HTR-8/SVneo (cell line): ENCODE data around the gene TP53TG5.
A peak's percentile ranks its signal among the peaks of the same experiment; 100 is the strongest.
"Not testable (repeated sequence)": the region's sequence is repeated elsewhere in the genome, so short reads cannot be mapped to it uniquely, and the experiment has no call there.

Experiments
- DNase-seq: peaks from one replicate; pipeline ENCODE4 v3.0.0; 2011; ENCODE audit warnings: low spot score, mixed read lengths; ENCODE audit not compliant: insufficient read length
- FAIRE-seq: peaks from 2 replicates; lab custom pipeline; 2011; peaks lifted over from hg19 to GRCh38; lab: Jason Lieb, UNC

TP53TG5 gene

GRCh38 chr20:45350795-45351194 lies 27.3 kb downstream of the TP53TG5 start:
- FAIRE-seq, DNase-seq: not testable (repeated sequence)

- FAIRE-seq (no peak), DNase-seq (no peak)
Measured at GRCh38 chr20:45350217-45350616, 27.9 kb downstream of the TP53TG5 start.

GRCh38 chr20:45347936-45348778 lies 30.0 kb downstream of the TP53TG5 start, which contains the start of gene SDC4:
TSS of gene SDC4 (minus strand) at chr20:45348424. CDS start at chr20:45348384, 40 bp downstream.
- FAIRE-seq (peak; percentile 74), DNase-seq (peak; percentile 87)

GRCh38 chr20:45347297-45347935 lies 30.7 kb downstream of the TP53TG5 start:
- DNase-seq (no peak), FAIRE-seq (peak; percentile 49)

GRCh38 chr20:45346851-45347250 lies 31.3 kb downstream of the TP53TG5 start:
- FAIRE-seq (no peak), DNase-seq (no peak)

- DNase-seq (no peak), FAIRE-seq (no peak)
Measured at GRCh38 chr20:45346291-45346718, 31.8 kb downstream of the TP53TG5 start.

- FAIRE-seq, result no peak
- no peak for DNase-seq
Measured at GRCh38 chr20:45345104-45345936, 32.8 kb downstream of the TP53TG5 start.

- DNase-seq (peak; percentile 94), FAIRE-seq (peak; percentile 94)
Measured at GRCh38 chr20:45344168-45344860, 33.8 kb downstream of the TP53TG5 start.

GRCh38 chr20:45343532-45344167 lies 34.5 kb downstream of the TP53TG5 start:
- FAIRE-seq (peak; percentile 71), DNase-seq (no peak)

GRCh38 chr20:45342855-45343531 lies 35.1 kb downstream of the TP53TG5 start:
- FAIRE-seq, result no peak
- DNase-seq, result no peak

GRCh38 chr20:45341939-45342854 lies 35.9 kb downstream of the TP53TG5 start:
- FAIRE-seq (peak; percentile 86), DNase-seq (peak; percentile 73)

- FAIRE-seq (no peak), DNase-seq (no peak)
Measured at GRCh38 chr20:45341579-45341938, 36.6 kb downstream of the TP53TG5 start.

- DNase-seq (no peak), FAIRE-seq (no peak)
Measured at GRCh38 chr20:45340951-45341350, 37.2 kb downstream of the TP53TG5 start.

GRCh38 chr20:45340236-45340847 lies 37.8 kb downstream of the TP53TG5 start:
- FAIRE-seq, result no peak
- no peak for DNase-seq

- DNase-seq (no peak), FAIRE-seq (no peak)
Measured at GRCh38 chr20:45339799-45340198, 38.3 kb downstream of the TP53TG5 start.

- DNase-seq, result no peak
- FAIRE-seq, result no peak
Measured at GRCh38 chr20:45339084-45339483, 39.0 kb downstream of the TP53TG5 start.
